Measurements from ENCODE around the gene CPNE7. TPM values are rescaled to one million over a fixed set of nuclear protein-coding genes. Genes with fewer than 3 reads are reported as not detected.

CPNE7 gene
- total and polyA plus RNA-seq, 2 of the 8 experiments (the other 6 are each of a cell fraction or from before 2014, with no cell fraction given), result 10.0 to 23.7 TPM

- Histone ChIP-seq H3K14ac (ENCODE audit: insufficient read length) (no peak overlapping the region), H4K8ac (ENCODE audit: extremely low read depth, insufficient read depth, low read length) (no peak overlapping the region), H3K18ac (ENCODE audit: extremely low read depth, low read length) (no peak overlapping the region), H2AK5ac (ENCODE audit: low read depth, low read length) (no peak overlapping the region), H3K4ac (replicated peaks; ENCODE audit: insufficient read length, low read depth, low read length) (no peak overlapping the region), H4K20me1 (replicated peaks in 1 of 2; ENCODE audit: control insufficient read depth in 1 of 2, insufficient read depth in 2 of 2, low read length in 2 of 2) (peaks cover 0 to 8% of the 10 kb centered on the region in 2 experiments), H2BK120ac (replicated peaks; ENCODE audit: low read depth, low read length) (no peak overlapping the region), H2BK5ac (ENCODE audit: low read depth, low read length) (no peak overlapping the region), H2AFZ (ENCODE audit: low read length) (no peak overlapping the region), H3K27ac (ENCODE audit: low read depth, low read length) (no peak overlapping the region), H3K23ac (ENCODE audit: insufficient read length) (no peak overlapping the region), H4K5ac (ENCODE audit: insufficient read length, low read depth, low read length) (no peak overlapping the region), H3K79me1 (ENCODE audit: low read depth, low read length) (no peaks in the 10 kb centered on the region), H2BK20ac (ENCODE audit: low read length) (no peak overlapping the region), H2BK12ac (ENCODE audit: low read depth, low read length) (no peak overlapping the region), H3K36me3 (ENCODE audit: control insufficient read depth in 2 of 4, insufficient read depth in 4 of 4, low read length in 3 of 4) (peaks cover 8 to 23% (median 20%) of the 10 kb centered on the region in 4 experiments; a peak in 7 of 8 replicates), H3K4me2 (ENCODE audit: insufficient read depth in 1 of 2, low read depth in 2 of 2, low read length in 2 of 2) (no peak overlapping the region), H3K4me3 (ENCODE audit: extremely low read depth in 1 of 4, insufficient read depth in 2 of 4, low read depth in 3 of 4, low read length in 4 of 4) (no peak overlapping the region), H2BK15ac (ENCODE audit: low read length) (no peak overlapping the region), H3K9ac (replicated peaks in 1 of 4; ENCODE audit: extremely low read depth in 1 of 4, low read depth in 3 of 4, low read length in 3 of 4) (no peak overlapping the region; a peak in 1 of 7 replicates), H3K9me3 (ENCODE audit: insufficient read depth in 2 of 2, low read depth in 1 of 2, low read length in 1 of 2) (no peaks in the 10 kb centered on the region), H3K79me2 (ENCODE audit: control insufficient read depth in 1 of 2, insufficient read depth in 2 of 2, low read length in 2 of 2) (no peaks in the 10 kb centered on the region), H3K27me3 (replicated peaks in 1 of 4; ENCODE audit: control insufficient read depth in 3 of 4, extremely low read depth in 1 of 4, insufficient read depth in 3 of 4, low read length in 3 of 4) (no peaks in the 10 kb centered on the region), H3K4me1 (replicated peaks in 1 of 4; ENCODE audit: control insufficient read depth in 3 of 4, insufficient read depth in 4 of 4, low read length in 3 of 4) (no peaks in the 10 kb centered on the region), H4K91ac (replicated peaks; ENCODE audit: insufficient read length, low read length) (no peak overlapping the region), H3K56ac (replicated peaks; ENCODE audit: insufficient read length, low read depth, low read length) (no peak overlapping the region), H3K23me2 (ENCODE audit: low read depth, low read length) (no peaks in the 10 kb centered on the region; the same call in 1 of the 2 replicates)
- WGBS, 2 experiments (ENCODE audit: extremely low coverage in 1 of 2, insufficient coverage in 1 of 2, insufficient read length in 1 of 2, insufficient replicate concordance in 2 of 2, low coverage in 1 of 2, low lambda C conversion rate in 2 of 2, missing lambda C conversion rate in 1 of 2), result 87% methylated on average over 14 of the region's 14 CpGs; no CpG with 5 or more reads in 1 of the 2 experiments
- ChIA-PET POLR2A (ENCODE audit: partially characterized antibody) (interaction anchor here (1.5 to 3.6 kb wide), 3 partner anchors 9 to 79 kb away, joined by 3 to 21 read pairs (median 11); no protein-coding TSS in a partner anchor), CTCF (ENCODE audit: partially characterized antibody) (interaction anchor here (1.1 to 5.6 kb wide), 4 partner anchors 14 to 78 kb away, joined by 3 to 56 read pairs (median 19); partner anchors contain the start of gene DPEP1)
- FAIRE-seq (no peak), DNase-seq (ENCODE audit: low read depth in 1 of 2, low spot score in 2 of 2) (no peak)
- TF ChIP-seq SP2 (IDR thresholded peaks at IDR 0.05; ENCODE audit: low read length) (no peak), GTF2F1 (IDR thresholded peaks at IDR 0.05; ENCODE audit: borderline replicate concordance, low read depth, low read length) (no peak), CEBPB (IDR thresholded peaks at IDR 0.05; ENCODE audit: low read depth, low read length) (no peak), RNF2 (IDR thresholded peaks at IDR 0.05; ENCODE audit: borderline replicate concordance, low read depth, low read length, missing control alignments, poor library complexity, severe bottlenecking) (no peak), SIN3A (conservative IDR thresholded peaks at IDR 0.05 in 1 of 2, IDR thresholded peaks at IDR 0.05 in 1 of 2; ENCODE audit: low read depth in 1 of 2, low read length in 2 of 2) (no peak), CHD2 (IDR thresholded peaks at IDR 0.05; ENCODE audit: low read length) (no peak), EGR1 (IDR thresholded peaks at IDR 0.05; ENCODE audit: borderline replicate concordance, low read depth, low read length) (no peak), TAF7 (optimal IDR thresholded peaks at IDR 0.05; ENCODE audit: borderline replicate concordance, low read depth, low read length) (no peak), NRF1 (IDR thresholded peaks at IDR 0.05; ENCODE audit: low read depth, low read length) (no peak), ATF3 (IDR thresholded peaks at IDR 0.05; ENCODE audit: insufficient read depth, low read depth, low read length) (no peak), SRF (IDR thresholded peaks at IDR 0.05; ENCODE audit: low read depth, low read length) (no peak), CTBP2 (IDR thresholded peaks at IDR 0.05; ENCODE audit: borderline replicate concordance, insufficient read depth, insufficient read length, low read length) (no peak), POLR2A (IDR thresholded peaks at IDR 0.05; ENCODE audit: control extremely low read depth in 1 of 2, low read depth in 2 of 2, low read length in 2 of 2) (no peak)
Observed at GRCh38 chr16:89643769-89644300, 68.3 kb downstream of the CPNE7 start.

Measured in H1 (cell line).